Rectal smooth muscle tissue (tissue), 1 donor: Measurements from ENCODE around the gene FLT1.

ENCODE experiments used
- H3K27ac ChIP-seq: one replicate; pipeline ENCODE4 v1.7.0; 2013; ENCODE audit warnings: low read depth, low read length, inconsistent platforms
- H3K27me3 ChIP-seq: one replicate; pipeline ENCODE4 v1.7.0; 2013; ENCODE audit warnings: low read length; ENCODE audit not compliant: control insufficient read depth, insufficient read depth
- H3K36me3 ChIP-seq: one replicate; pipeline ENCODE4 v1.7.0; 2013; ENCODE audit warnings: low read length; ENCODE audit not compliant: control insufficient read depth, insufficient read depth
- H3K4me1 ChIP-seq: one replicate; pipeline ENCODE4 v1.7.0; 2013; ENCODE audit warnings: low read length; ENCODE audit not compliant: control insufficient read depth, insufficient read depth
- H3K4me3 ChIP-seq: one replicate; pipeline ENCODE4 v1.7.0; 2013; ENCODE audit warnings: low read length
- H3K9ac ChIP-seq: one replicate; pipeline ENCODE4 v1.7.0; 2013; ENCODE audit warnings: low read length

The FLT1 gene

GRCh38 chr13:28316836-28317235 lies 178.1 kb downstream of the FLT1 start:
- Histone ChIP-seq H3K27me3 (no peaks in the 10 kb centered on the region), H3K27ac (no peak overlapping the region), H3K9ac (no peak overlapping the region), H3K4me1 (no peaks in the 10 kb centered on the region), H3K4me3 (no peak overlapping the region), H3K36me3 (no peaks in the 10 kb centered on the region)

GRCh38 chr13:28316129-28316528 lies 178.8 kb downstream of the FLT1 start:
- Histone ChIP-seq H3K9ac (no peak overlapping the region), H3K4me1 (no peaks in the 10 kb centered on the region), H3K27me3 (no peaks in the 10 kb centered on the region), H3K27ac (no peak overlapping the region), H3K36me3 (no peaks in the 10 kb centered on the region), H3K4me3 (no peak overlapping the region)

- Histone ChIP-seq H3K27me3 (no peaks in the 10 kb centered on the region), H3K27ac (no peak overlapping the region), H3K36me3 (no peaks in the 10 kb centered on the region), H3K9ac (no peak overlapping the region), H3K4me3 (no peak overlapping the region), H3K4me1 (no peaks in the 10 kb centered on the region)
These were observed 180.0 kb downstream of the FLT1 start for GRCh38 chr13:28314879-28315278.

- Histone ChIP-seq H3K36me3 (no peaks in the 10 kb centered on the region), H3K27me3 (no peaks in the 10 kb centered on the region), H3K4me1 (no peaks in the 10 kb centered on the region), H3K4me3 (no peak overlapping the region), H3K27ac (no peak overlapping the region), H3K9ac (no peak overlapping the region)
These were observed 181.3 kb downstream of the FLT1 start for GRCh38 chr13:28313579-28313978.

GRCh38 chr13:28306325-28306724 lies 188.6 kb downstream of the FLT1 start:
- no peak overlapping the region for H3K9ac ChIP-seq
- no peak overlapping the region for H3K4me3 ChIP-seq
- no peak overlapping the region for H3K27ac ChIP-seq
- no peaks in the 10 kb centered on the region for H3K4me1 ChIP-seq
- H3K27me3 ChIP-seq = no peaks in the 10 kb centered on the region
- no peaks in the 10 kb centered on the region for H3K36me3 ChIP-seq

GRCh38 chr13:28301839-28302238 lies 193.1 kb downstream of the FLT1 start:
- no peaks in the 10 kb centered on the region for H3K4me1 ChIP-seq
- no peak overlapping the region for H3K27ac ChIP-seq
- no peaks in the 10 kb centered on the region for H3K36me3 ChIP-seq
- H3K4me3 ChIP-seq = no peak overlapping the region
- H3K27me3 ChIP-seq = no peaks in the 10 kb centered on the region
- no peak overlapping the region for H3K9ac ChIP-seq

GRCh38 chr13:28299916-28300315 lies 195.0 kb downstream of the FLT1 start:
- H3K4me3 ChIP-seq = no peak overlapping the region
- no peaks in the 10 kb centered on the region for H3K27me3 ChIP-seq
- no peaks in the 10 kb centered on the region for H3K4me1 ChIP-seq
- H3K27ac ChIP-seq = no peak overlapping the region
- H3K36me3 ChIP-seq = no peaks in the 10 kb centered on the region
- no peak overlapping the region for H3K9ac ChIP-seq

GRCh38 chr13:28297341-28297740 lies 197.6 kb downstream of the FLT1 start:
- H3K27me3 ChIP-seq = no peaks in the 10 kb centered on the region
- H3K9ac ChIP-seq = no peak overlapping the region
- H3K36me3 ChIP-seq = no peaks in the 10 kb centered on the region
- H3K27ac ChIP-seq = no peak overlapping the region
- H3K4me1 ChIP-seq = no peaks in the 10 kb centered on the region
- no peak overlapping the region for H3K4me3 ChIP-seq

GRCh38 chr13:28286263-28286662 lies 208.7 kb downstream of the FLT1 start:
- no peak overlapping the region for H3K9ac ChIP-seq
- no peaks in the 10 kb centered on the region for H3K27me3 ChIP-seq
- no peaks in the 10 kb centered on the region for H3K4me1 ChIP-seq
- no peak overlapping the region for H3K27ac ChIP-seq
- H3K4me3 ChIP-seq = no peak overlapping the region
- H3K36me3 ChIP-seq = peaks cover 2% of the 10 kb centered on the region

- Histone ChIP-seq H3K36me3 (peaks cover 2% of the 10 kb centered on the region), H3K4me3 (no peak overlapping the region), H3K4me1 (no peaks in the 10 kb centered on the region)
These were observed 211.3 kb downstream of the FLT1 start for GRCh38 chr13:28283600-28283999.

GRCh38 chr13:28282451-28282850 lies 212.5 kb downstream of the FLT1 start:
- Histone ChIP-seq H3K27ac (no peak overlapping the region), H3K9ac (no peak overlapping the region), H3K27me3 (no peaks in the 10 kb centered on the region), H3K4me1 (no peaks in the 10 kb centered on the region), H3K36me3 (peaks cover 2% of the 10 kb centered on the region), H3K4me3 (no peak overlapping the region)

More at GRCh38 chr13:28283600-28283999, 211.3 kb downstream of the FLT1 start:
- no peak overlapping the region for H3K27ac ChIP-seq
- no peak overlapping the region for H3K9ac ChIP-seq
- no peaks in the 10 kb centered on the region for H3K27me3 ChIP-seq

GRCh38 chr13:28273919-28274318 lies 221.0 kb downstream of the FLT1 start:
- no peaks in the 10 kb centered on the region for H3K36me3 ChIP-seq
- no peaks in the 10 kb centered on the region for H3K4me1 ChIP-seq

GRCh38 chr13:28271056-28271840 lies 223.7 kb downstream of the FLT1 start:
- no peak overlapping the region for H3K4me3 ChIP-seq
- no peaks in the 10 kb centered on the region for H3K4me1 ChIP-seq
- H3K27ac ChIP-seq = no peak overlapping the region
- no peaks in the 10 kb centered on the region for H3K27me3 ChIP-seq
- no peak overlapping the region for H3K9ac ChIP-seq
- no peaks in the 10 kb centered on the region for H3K36me3 ChIP-seq

More at GRCh38 chr13:28273919-28274318, 221.0 kb downstream of the FLT1 start:
- Histone ChIP-seq H3K27ac (no peak overlapping the region), H3K4me3 (no peak overlapping the region), H3K9ac (no peak overlapping the region), H3K27me3 (no peaks in the 10 kb centered on the region)
